Loucy (cell line): ENCODE results near the gene CHST11.
"Not testable (repeated sequence)": the region's sequence is repeated elsewhere in the genome, so short reads cannot be mapped to it uniquely, and the experiment has no call there.

ENCODE experiments used
- H2AFZ ChIP-seq: fragments of 200-600 bp; sonication (generic); 2 replicates; pipeline ENCODE4 v1.6.0; 2016; ENCODE audit warnings: antibody characterized with exemption, mild to moderate bottlenecking, low read length, moderate library complexity
- H3F3A ChIP-seq: fragments of 200-600 bp; 2 replicates; pipeline ENCODE4 v1.6.0; 2016; ENCODE audit warnings: antibody characterized with exemption, low read depth, mild to moderate bottlenecking
- H3K27me3 ChIP-seq: fragments of 200-600 bp; sonication (generic); 2 replicates; pipeline ENCODE4 v1.6.1; 2014; ENCODE audit warnings: low read length, mild to moderate bottlenecking; ENCODE audit not compliant: insufficient read depth, poor library complexity, severe bottlenecking
- H3K36me3 ChIP-seq: fragments of 200-600 bp; sonication (generic); 2 replicates; pipeline ENCODE4 v1.6.1; 2016; ENCODE audit warnings: low read length; ENCODE audit not compliant: insufficient read depth
- H3K4me1 ChIP-seq: fragments of 200-600 bp; sonication (generic); 2 replicates; pipeline ENCODE4 v1.5.1; 2014; ENCODE audit warnings: low read length, mild to moderate bottlenecking; ENCODE audit not compliant: insufficient read depth, poor library complexity, severe bottlenecking
- H3K4me2 ChIP-seq: fragments of 200-600 bp; sonication (generic); 2 replicates; pipeline ENCODE4 v1.6.0; 2014; ENCODE audit warnings: antibody characterized with exemption, low read length, low read depth, mild to moderate bottlenecking; ENCODE audit not compliant: poor library complexity, severe bottlenecking
- H3K4me3 ChIP-seq: fragments of 200-600 bp; sonication (generic); 2 replicates; pipeline ENCODE4 v1.5.1; 2014; ENCODE audit warnings: low read length, mild to moderate bottlenecking, mixed read lengths; ENCODE audit not compliant: poor library complexity, severe bottlenecking
- H3K79me2 ChIP-seq: fragments of 200-600 bp; sonication (generic); 2 replicates; pipeline ENCODE4 v1.6.1; 2014; ENCODE audit warnings: low read length; ENCODE audit not compliant: insufficient read depth
- H3K9ac ChIP-seq: fragments of 200-600 bp; sonication (generic); 2 replicates; pipeline ENCODE4 v1.6.0; 2014; ENCODE audit warnings: mild to moderate bottlenecking, low read depth, low read length, moderate library complexity; ENCODE audit not compliant: poor library complexity, severe bottlenecking
- H3K9me2 ChIP-seq: fragments of 200-600 bp; sonication (generic); replicated peaks from 2 replicates; pipeline ENCODE4 v1.6.1; 2016; ENCODE audit warnings: low read depth, low read length, mixed read lengths
- H3K9me3 ChIP-seq: fragments of 200-600 bp; sonication (generic); 2 replicates; pipeline ENCODE4 v1.6.1; 2014; ENCODE audit warnings: mild to moderate bottlenecking, antibody characterized with exemption, low read length, low read depth; ENCODE audit not compliant: insufficient read depth
- H4K20me1 ChIP-seq: fragments of 200-600 bp; sonication (generic); 2 replicates; pipeline ENCODE4 v1.6.0; 2014; ENCODE audit warnings: antibody characterized with exemption, low read length, mild to moderate bottlenecking; ENCODE audit not compliant: insufficient read depth, poor library complexity, severe bottlenecking
- CTCF ChIP-seq: fragments of 200-600 bp; sonication (generic); conservative IDR thresholded peaks from 2 replicates; pipeline ENCODE4 v1.5.1; 2014; ENCODE audit warnings: mild to moderate bottlenecking, antibody characterized with exemption, low read length
- EZH2phosphoT487 ChIP-seq: fragments of 200-600 bp; IDR thresholded peaks from 2 replicates; pipeline ENCODE4 v1.6.1; 2018; ENCODE audit warnings: antibody characterized with exemption, mild to moderate bottlenecking, moderate library complexity, borderline replicate concordance

CHST11 gene

GRCh38 chr12:104570174-104570907 lies 113.6 kb downstream of the CHST11 start:
- Histone ChIP-seq H2AFZ (no peak overlapping the region), H3F3A (peaks cover 18% of the 10 kb centered on the region), H3K9me2 (no peaks in the 10 kb centered on the region), H3K79me2 (peaks cover 78% of the 10 kb centered on the region), H3K36me3 (peaks cover 9% of the 10 kb centered on the region; the same call in 1 of the 2 replicates), H4K20me1 (peaks cover 53% of the 10 kb centered on the region), H3K9me3 (no peaks in the 10 kb centered on the region), H3K4me3 (peak overlapping the region; percentile 68), H3K4me2 (peak overlapping the region; percentile 98), H3K9ac (peak overlapping the region; percentile 81), H3K4me1 (peaks cover 67% of the 10 kb centered on the region), H3K27me3 (no peaks in the 10 kb centered on the region)
- TF ChIP-seq EZH2phosphoT487 (no peak), CTCF (no peak)

- Histone ChIP-seq H3K36me3 (peaks cover 14% of the 10 kb centered on the region; the same call in 1 of the 2 replicates), H3K4me3 (no peak overlapping the region), H3K9me3 (no peaks in the 10 kb centered on the region), H3K9me2 (no peaks in the 10 kb centered on the region), H3K9ac (peak overlapping the region; percentile 81), H2AFZ (no peak overlapping the region), H3F3A (peaks cover 18% of the 10 kb centered on the region), H3K79me2 (peaks cover 78% of the 10 kb centered on the region), H3K27me3 (no peaks in the 10 kb centered on the region), H3K4me2 (peak overlapping the region; percentile 98), H3K4me1 (peaks cover 59% of the 10 kb centered on the region), H4K20me1 (peaks cover 52% of the 10 kb centered on the region)
- TF ChIP-seq CTCF (no peak), EZH2phosphoT487 (no peak)
Measured at GRCh38 chr12:104571328-104571727, 114.6 kb downstream of the CHST11 start.

GRCh38 chr12:104574353-104574752 lies 117.6 kb downstream of the CHST11 start:
- Histone ChIP-seq H4K20me1 (peaks cover 53% of the 10 kb centered on the region), H3K36me3 (peaks cover 41% of the 10 kb centered on the region; the same call in 1 of the 2 replicates), H3K4me1 (peaks cover 53% of the 10 kb centered on the region), H3K79me2 (peaks cover 78% of the 10 kb centered on the region)
- not testable (repeated sequence) for H3K9ac ChIP-seq, H3K27me3 ChIP-seq, H3K9me2 ChIP-seq, H3K4me2 ChIP-seq, H3F3A ChIP-seq, H3K9me3 ChIP-seq, H2AFZ ChIP-seq, H3K4me3 ChIP-seq

- not testable (repeated sequence) for H3K9ac ChIP-seq, H3K4me3 ChIP-seq, H2AFZ ChIP-seq, H3K4me2 ChIP-seq, H3F3A ChIP-seq, H3K27me3 ChIP-seq, H3K9me3 ChIP-seq, H3K9me2 ChIP-seq
- H3K79me2 ChIP-seq = peaks cover 81% of the 10 kb centered on the region
- peaks cover 53% of the 10 kb centered on the region for H3K4me1 ChIP-seq
- peaks cover 55% of the 10 kb centered on the region for H4K20me1 ChIP-seq
- H3K36me3 ChIP-seq = peaks cover 42% of the 10 kb centered on the region; the same call in 1 of the 2 replicates
Measured at GRCh38 chr12:104574758-104575157, 118.0 kb downstream of the CHST11 start.
